MM.1S (cell line): ENCODE measurements around the gene SERP1.

ENCODE experiments used
- DNase-seq: peaks from one replicate; pipeline ENCODE4 v3.0.0-alpha.2; 2015
- H2AFZ ChIP-seq: fragments of 300-600 bp; sonication (generic); 2 replicates; pipeline ENCODE4 v1.6.0; 2016; ENCODE audit warnings: antibody characterized with exemption, low read length
- H3F3A ChIP-seq: fragments of 300-600 bp; sonication (generic); 2 replicates; pipeline ENCODE4 v1.6.1; 2016; ENCODE audit warnings: mild to moderate bottlenecking, antibody characterized with exemption, low read length, moderate library complexity, mixed read lengths; ENCODE audit not compliant: insufficient read depth
- H3K27ac ChIP-seq: fragments of 300-600 bp; sonication (generic); 2 replicates; pipeline ENCODE4 v1.5.1; 2016; ENCODE audit warnings: mild to moderate bottlenecking, low read length
- H3K27me3 ChIP-seq: fragments of 300-600 bp; sonication (generic); replicated peaks from 2 replicates; pipeline ENCODE4 v1.6.0; 2016; ENCODE audit warnings: low read length; ENCODE audit not compliant: insufficient read depth
- H3K36me3 ChIP-seq: fragments of 300-600 bp; sonication (generic); replicated peaks from 2 replicates; pipeline ENCODE4 v1.6.1; 2016; ENCODE audit warnings: mild to moderate bottlenecking, low read length, mixed read lengths; ENCODE audit not compliant: insufficient read depth
- H3K4me1 ChIP-seq: fragments of 300-600 bp; sonication (generic); 2 replicates; pipeline ENCODE4 v1.6.1; 2016; ENCODE audit warnings: low read length, mixed read lengths
- H3K4me2 ChIP-seq: fragments of 300-600 bp; sonication (generic); 2 replicates; pipeline ENCODE4 v1.6.0; 2016; ENCODE audit warnings: low read depth, low read length
- H3K4me3 ChIP-seq: fragments of 300-600 bp; sonication (generic); 2 replicates; pipeline ENCODE4 v1.5.1; 2016; ENCODE audit warnings: low read length, mixed read lengths
- H3K79me2 ChIP-seq: fragments of 300-600 bp; sonication (generic); 2 replicates; pipeline ENCODE4 v1.6.1; 2016; ENCODE audit warnings: mixed run types, low read length, mixed read lengths
- H3K9ac ChIP-seq: fragments of 300-600 bp; sonication (generic); 2 replicates; pipeline ENCODE4 v1.6.1; 2016; ENCODE audit warnings: low read length, mixed read lengths
- H3K9me2 ChIP-seq: fragments of 300-600 bp; sonication (generic); replicated peaks from 2 replicates; pipeline ENCODE4 v1.6.1; 2016; ENCODE audit warnings: mild to moderate bottlenecking, low read length, mixed read lengths; ENCODE audit not compliant: insufficient read depth
- H3K9me3 ChIP-seq: fragments of 300-600 bp; sonication (generic); replicated peaks from 2 replicates; pipeline ENCODE4 v1.6.1; 2016; ENCODE audit warnings: mild to moderate bottlenecking, low read length, mixed read lengths; ENCODE audit not compliant: insufficient read depth
- H4K20me1 ChIP-seq: fragments of 300-600 bp; sonication (generic); 2 replicates; pipeline ENCODE4 v1.6.1; 2016; ENCODE audit warnings: mild to moderate bottlenecking, low read length, moderate library complexity, mixed read lengths; ENCODE audit not compliant: insufficient read depth
- EZH2 ChIP-seq: fragments of 300-600 bp; sonication (generic); optimal IDR thresholded peaks from 2 replicates; pipeline ENCODE3; 2017; ENCODE audit warnings: low read depth, mild to moderate bottlenecking, antibody characterized with exemption, low read length, mixed read lengths
- EZH2phosphoT487 ChIP-seq: fragments of 300-600 bp; sonication (generic); IDR thresholded peaks from 2 replicates; pipeline ENCODE4 v1.6.1; 2018; ENCODE audit warnings: antibody characterized with exemption, low read length
- TF ChIP-seq, protein P1 (sequence below): fragments of 300-600 bp; sonication (generic); IDR thresholded peaks from 2 replicates; pipeline ENCODE4 v1.5.1; 2016; ENCODE audit warnings: antibody characterized with exemption, low read length, mixed read lengths

Gene SERP1

GRCh38 chr3:150540297-150540696 lies 6.0 kb downstream of the SERP1 start:
- peaks cover 13% of the 10 kb centered on the region for H3K4me1 ChIP-seq
- H3K4me3 ChIP-seq, result no peak overlapping the region
- H3K36me3 ChIP-seq, result peaks cover 16% of the 10 kb centered on the region
- no peak for DNase-seq
- no peaks in the 10 kb centered on the region for H3K9me2 ChIP-seq
- no peak overlapping the region for H2AFZ ChIP-seq
- H3F3A ChIP-seq, result no peaks in the 10 kb centered on the region; the same call in 1 of the 2 replicates
- no peak overlapping the region for H3K9ac ChIP-seq
- H3K27me3 ChIP-seq, result no peaks in the 10 kb centered on the region
- H4K20me1 ChIP-seq, result peaks cover 21% of the 10 kb centered on the region; the same call in 1 of the 2 replicates
- H3K4me2 ChIP-seq, result no peak overlapping the region
- H3K27ac ChIP-seq, result no peak overlapping the region
- H3K9me3 ChIP-seq, result no peaks in the 10 kb centered on the region
- H3K79me2 ChIP-seq, result peaks cover 41% of the 10 kb centered on the region
- TF ChIP-seq EZH2phosphoT487 (no peak), EZH2 (no peak)
- TF ChIP-seq, protein P1, sequence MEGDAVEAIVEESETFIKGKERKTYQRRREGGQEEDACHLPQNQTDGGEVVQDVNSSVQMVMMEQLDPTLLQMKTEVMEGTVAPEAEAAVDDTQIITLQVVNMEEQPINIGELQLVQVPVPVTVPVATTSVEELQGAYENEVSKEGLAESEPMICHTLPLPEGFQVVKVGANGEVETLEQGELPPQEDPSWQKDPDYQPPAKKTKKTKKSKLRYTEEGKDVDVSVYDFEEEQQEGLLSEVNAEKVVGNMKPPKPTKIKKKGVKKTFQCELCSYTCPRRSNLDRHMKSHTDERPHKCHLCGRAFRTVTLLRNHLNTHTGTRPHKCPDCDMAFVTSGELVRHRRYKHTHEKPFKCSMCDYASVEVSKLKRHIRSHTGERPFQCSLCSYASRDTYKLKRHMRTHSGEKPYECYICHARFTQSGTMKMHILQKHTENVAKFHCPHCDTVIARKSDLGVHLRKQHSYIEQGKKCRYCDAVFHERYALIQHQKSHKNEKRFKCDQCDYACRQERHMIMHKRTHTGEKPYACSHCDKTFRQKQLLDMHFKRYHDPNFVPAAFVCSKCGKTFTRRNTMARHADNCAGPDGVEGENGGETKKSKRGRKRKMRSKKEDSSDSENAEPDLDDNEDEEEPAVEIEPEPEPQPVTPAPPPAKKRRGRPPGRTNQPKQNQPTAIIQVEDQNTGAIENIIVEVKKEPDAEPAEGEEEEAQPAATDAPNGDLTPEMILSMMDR, result no peak

GRCh38 chr3:150538324-150539208 lies 7.7 kb downstream of the SERP1 start:
- no peaks in the 10 kb centered on the region; the same call in 1 of the 2 replicates for H3F3A ChIP-seq
- H3K79me2 ChIP-seq, result peaks cover 24% of the 10 kb centered on the region
- peaks cover under 1% of the 10 kb centered on the region; the same call in 1 of the 2 replicates for H3K4me1 ChIP-seq
- H3K9ac ChIP-seq, result no peak overlapping the region
- no peak overlapping the region for H3K27ac ChIP-seq
- H2AFZ ChIP-seq, result no peak overlapping the region
- no peaks in the 10 kb centered on the region for H3K9me3 ChIP-seq
- TF ChIP-seq EZH2, result no peak
- TF ChIP-seq EZH2phosphoT487, result no peak
- TF ChIP-seq, protein P1, result no peak
- H3K36me3 ChIP-seq, result peaks cover 7% of the 10 kb centered on the region; the same call in 1 of the 2 replicates
- H3K27me3 ChIP-seq, result no peaks in the 10 kb centered on the region
- no peak overlapping the region for H3K4me3 ChIP-seq
- no peak for DNase-seq
- H3K9me2 ChIP-seq, result no peaks in the 10 kb centered on the region
- H4K20me1 ChIP-seq, result peaks cover 4% of the 10 kb centered on the region; the same call in 1 of the 2 replicates
- no peak overlapping the region for H3K4me2 ChIP-seq

- no peak for DNase-seq
- Histone ChIP-seq H2AFZ (no peak overlapping the region), H3K4me1 (no peaks in the 10 kb centered on the region), H3K36me3 (no peaks in the 10 kb centered on the region), H4K20me1 (no peaks in the 10 kb centered on the region), H3K27me3 (no peaks in the 10 kb centered on the region), H3K9ac (no peak overlapping the region), H3K4me2 (no peak overlapping the region), H3F3A (no peaks in the 10 kb centered on the region), H3K9me3 (no peaks in the 10 kb centered on the region), H3K9me2 (no peaks in the 10 kb centered on the region), H3K27ac (no peak overlapping the region), H3K4me3 (no peak overlapping the region), H3K79me2 (no peaks in the 10 kb centered on the region)
- TF ChIP-seq EZH2 (no peak), EZH2phosphoT487 (no peak)
- TF ChIP-seq, protein P1, result no peak
Measured at GRCh38 chr3:150535204-150535603, 11.1 kb downstream of the SERP1 start.
